Spleen (tissue), 11 donors: ENCODE results near the gene EPB41. TPM values are rescaled to one million over a fixed set of nuclear protein-coding genes. Genes with fewer than 3 reads are reported as not detected.
"Not testable (repeated sequence)": the region's sequence is repeated elsewhere in the genome, so short reads cannot be mapped to it uniquely, and the experiment has no call there.

ENCODE experiments used
- DNase-seq: peaks from one replicate; pipeline ENCODE4 v3.0.0-alpha.2; 2020
- H3K27ac ChIP-seq, 8 donors: fragments of 200-600 bp; sonication (generic) in 7 of 8; 1 replicate in 4 of 8; 2 replicates in 4 of 8; pipeline versions ENCODE4 v1.5.0 to v1.8.0; 2016 to 2021; ENCODE audit warnings: inconsistent platforms in 4 of 8, mild to moderate bottlenecking in 4 of 8, moderate library complexity in 1 of 8
- H3K27me3 ChIP-seq, 7 donors: fragments of 200-600 bp; sonication (generic) in 6 of 7; replicated peaks in 1 of 7; 1 replicate in 4 of 7; 2 replicates in 3 of 7; pipeline versions ENCODE4 v1.5.0 to v1.8.0; 2016 to 2021; ENCODE audit warnings: inconsistent platforms in 3 of 7, mild to moderate bottlenecking in 1 of 7
- H3K36me3 ChIP-seq, 6 donors: fragments of 200-600 bp; sonication (generic) in 5 of 6; 1 replicate in 4 of 6; 2 replicates in 2 of 6; pipeline versions ENCODE4 v1.5.0 to v1.8.0; 2016 to 2021; ENCODE audit warnings: inconsistent platforms in 2 of 6
- H3K4me1 ChIP-seq, 6 donors: fragments of 200-600 bp; sonication (generic) in 5 of 6; 1 replicate in 3 of 6; 2 replicates in 3 of 6; pipeline versions ENCODE4 v1.5.0 to v1.8.0; 2016 to 2021; ENCODE audit warnings: inconsistent platforms in 3 of 6
- H3K4me3 ChIP-seq, 8 donors: fragments of 200-600 bp; sonication (generic) in 7 of 8; 1 replicate in 4 of 8; 2 replicates in 4 of 8; pipeline versions ENCODE4 v1.5.0 to v1.8.0; 2016 to 2021; ENCODE audit warnings: inconsistent platforms in 4 of 8, mild to moderate bottlenecking in 4 of 8, moderate library complexity in 2 of 8
- H3K9me3 ChIP-seq, 8 donors: fragments of 200-600 bp; sonication (generic) in 7 of 8; 1 replicate in 4 of 8; 2 replicates in 4 of 8; pipeline versions ENCODE4 v1.5.0 to v1.8.0; 2016 to 2021; ENCODE audit warnings: inconsistent platforms in 4 of 8
- CTCF ChIP-seq, 11 experiments: fragments of 200-600 bp in 7 of 11; fragments of 450-650 bp in 4 of 11; sonication (generic) in 4 of 11; IDR thresholded peaks in 8 of 11; conservative IDR thresholded peaks in 3 of 11; 1 replicate in 7 of 11; 2 replicates in 4 of 11; pipeline versions ENCODE4 v1.4.0 to v1.8.0; 2016 to 2021; ENCODE audit warnings: antibody characterized with exemption in 11 of 11, inconsistent platforms in 4 of 11, mild to moderate bottlenecking in 1 of 11
- POLR2A ChIP-seq, 3 donors: fragments of 450-650 bp; IDR thresholded peaks; one replicate each; pipeline ENCODE4 v1.5.1; 2017; ENCODE audit warnings: antibody characterized with exemption in 3 of 3, mild to moderate bottlenecking in 1 of 3
- POLR2AphosphoS5 ChIP-seq, 3 donors: sonication (generic); formaldehyde crosslinking; IDR thresholded peaks; one replicate each; pipeline ENCODE4 v1.5.1; 2017; ENCODE audit warnings: antibody characterized with exemption in 3 of 3
- WGBS, 5 donors: extraction: QIAGEN DNeasy Blood & Tissue Kit in 3 of 5; methylation state at CpG; one replicate each; pipeline versions ENCODE4 v1.1.5 to v1.1.7; 2013 to 2018; 5-methylcytosine and 5-hydroxymethylcytosine counted together
- intact Hi-C: fragments of 100-400 bp; cut with DNase I; formaldehyde crosslinking; loops from one replicate; pipeline ENCODE4 v1.15.0; 2023; ENCODE audit warnings: low total_unique reads
- polyA plus RNA-seq, 3 donors: library from polyadenylated mRNA; stranded (reverse); fragments of 200-250 nt; gene quantifications; one replicate each; pipeline ENCODE4 v1.2.1, GENCODE V29; 2013
- total RNA-seq, 7 donors: library from RNA; depleted of rRNA in 3 of 7; stranded (reverse); fragments of >200 nt in 3 of 7; fragmentation: NEBNext Ultra II Directional in 4 of 7; extraction: Animal tissue kit (Norgen Biotek cat#: 25700) in 4 of 7; gene quantifications; one replicate each; pipeline versions ENCODE4 v1.1.0 to v1.2.1, GENCODE V29; 2016 to 2021
- donor health status: healthy with polysubstance abuse.
- donor health status: DM: no; HTN: no; CAD: no; lungs with moderate emphysema.
- donor health status: DM: no; HTN: no; CAD: no.
- donor health status: Bipolar disorder and iron deficiency.
- donor health status: healthy.
- donor health status: DM: no; HTN: no; CAD: no.
- donor health status: DM: yes; HTN: yes; CAD: no.

EPB41 gene
- total and polyA plus RNA-seq, 10 donors, result 6.3 to 156 (median 58.8) TPM

DNA sequence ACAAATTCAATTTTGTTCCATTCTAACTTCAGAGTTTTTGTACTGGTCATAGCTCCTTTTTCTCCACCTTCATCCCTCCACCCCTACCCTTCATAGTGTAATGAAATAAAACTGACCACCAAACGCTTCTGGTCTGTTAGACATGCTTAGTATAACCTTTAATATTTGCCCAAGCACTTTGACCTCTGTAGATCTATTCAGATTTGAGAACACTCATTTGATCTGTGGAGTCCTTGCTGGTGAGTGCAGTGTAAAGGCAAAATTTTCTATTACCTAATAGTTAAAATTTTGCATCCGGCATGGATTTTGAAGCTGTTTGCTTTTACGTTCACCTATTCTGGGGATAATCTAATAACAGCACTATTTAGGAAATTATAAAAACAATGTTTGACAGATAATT is 168.2 kb downstream of the EPB41 start:
- peaks cover 0 to 63% (median 10%) of the 10 kb centered on the region in 6 donors for H3K36me3 ChIP-seq
- no peak for DNase-seq
- no peak overlapping the region for H3K4me3 ChIP-seq
- no peak for TF ChIP-seq POLR2AphosphoS5 (IDR thresholded peaks at IDR 0.05)
- TF ChIP-seq CTCF (IDR thresholded peaks at IDR 0.05 in 8 of 11, conservative IDR thresholded peaks at IDR 0.05 in 3 of 11), result no peak
- TF ChIP-seq POLR2A (IDR thresholded peaks at IDR 0.05), result no peak
- no peak overlapping the region for H3K27ac ChIP-seq
- intact Hi-C loops, result no loop called here
- no peaks in the 10 kb centered on the region for H3K4me1 ChIP-seq
- H3K9me3 ChIP-seq, result no peaks in the 10 kb centered on the region
- WGBS, 5 donors, result 90 to 93% (median 93%) methylated on average over 3 of the region's 3 CpGs
- no peaks in the 10 kb centered on the region for H3K27me3 ChIP-seq

GRCh38 chr1:29083317-29084195 is 169.2 kb downstream of the EPB41 start:
- no peaks in the 10 kb centered on the region for H3K4me1 ChIP-seq
- H3K9me3 ChIP-seq, result no peaks in the 10 kb centered on the region
- no peak overlapping the region for H3K4me3 ChIP-seq
- no peak for TF ChIP-seq POLR2A (IDR thresholded peaks at IDR 0.05)
- TF ChIP-seq CTCF (IDR thresholded peaks at IDR 0.05 in 8 of 11, conservative IDR thresholded peaks at IDR 0.05 in 3 of 11), result no peak
- intact Hi-C loops, result no loop called here
- 73 to 84% (median 78%) methylated on average over 3 of the region's 3 CpGs for WGBS, 5 donors
- H3K27ac ChIP-seq, result no peak overlapping the region
- no peaks in the 10 kb centered on the region for H3K27me3 ChIP-seq
- peaks cover 0 to 63% (median 10%) of the 10 kb centered on the region in 6 donors for H3K36me3 ChIP-seq
- DNase-seq, result no peak

- no peaks in the 10 kb centered on the region for H3K9me3 ChIP-seq
- DNase-seq, result no peak
- TF ChIP-seq CTCF (IDR thresholded peaks at IDR 0.05 in 8 of 11, conservative IDR thresholded peaks at IDR 0.05 in 3 of 11) (no peak), POLR2AphosphoS5 (IDR thresholded peaks at IDR 0.05) (no peak), POLR2A (IDR thresholded peaks at IDR 0.05) (no peak)
- peaks cover 0 to 63% (median 7%) of the 10 kb centered on the region in 6 donors for H3K36me3 ChIP-seq
- WGBS, 5 donors, result 70 to 88% (median 73%) methylated on average over 2 of the region's 2 CpGs
- H3K4me3 ChIP-seq, result no peak overlapping the region
- H3K27me3 ChIP-seq, result no peaks in the 10 kb centered on the region
- no peak overlapping the region for H3K27ac ChIP-seq
- no peaks in the 10 kb centered on the region for H3K4me1 ChIP-seq
- intact Hi-C loops, result no loop called here
These were observed 169.8 kb downstream of the EPB41 start for GRCh38 chr1:29084196-29084521.

- no peak for DNase-seq
- no peak overlapping the region for H3K4me3 ChIP-seq
- TF ChIP-seq CTCF (IDR thresholded peaks at IDR 0.05 in 8 of 11, conservative IDR thresholded peaks at IDR 0.05 in 3 of 11), result no peak
- no peak for TF ChIP-seq POLR2AphosphoS5 (IDR thresholded peaks at IDR 0.05)
- no peak for TF ChIP-seq POLR2A (IDR thresholded peaks at IDR 0.05)
- intact Hi-C loops, result no loop called here
- peaks cover 0 to 7% (median 3%) of the 10 kb centered on the region in 8 donors for H3K9me3 ChIP-seq
- peaks cover 0 to 77% (median 9%) of the 10 kb centered on the region in 6 donors for H3K36me3 ChIP-seq
- H3K4me1 ChIP-seq, result no peaks in the 10 kb centered on the region
- no peaks in the 10 kb centered on the region for H3K27me3 ChIP-seq
- H3K27ac ChIP-seq, result no peak overlapping the region
These were observed 176.7 kb downstream of the EPB41 start for GRCh38 chr1:29090937-29091618.

- H3K27me3 ChIP-seq, DNase-seq, H3K4me3 ChIP-seq, H3K9me3 ChIP-seq, H3K27ac ChIP-seq, intact Hi-C loops, H3K4me1 ChIP-seq: not testable (repeated sequence)
- peaks cover 0 to 87% (median 14%) of the 10 kb centered on the region in 6 donors for H3K36me3 ChIP-seq
- WGBS, 5 donors, result 94 to 97% (median 96%) methylated on average over 5 of the region's 5 CpGs
These were observed 178.3 kb downstream of the EPB41 start for GRCh38 chr1:29092704-29093103.
